Measurements from ENCODE around the gene SHISA9. TPM values are rescaled to one million over a fixed set of nuclear protein-coding genes. Genes with fewer than 3 reads are reported as not detected.

The SHISA9 gene
- total RNA-seq, 5 donors from 2014 or later (not counting 1 experiment from before 2014, with no cell fraction given): 0.06 TPM; not detected in 4

- no peaks in the 10 kb centered on the region for H3K4me1 Mint-ChIP-seq
- H3K36me3 Mint-ChIP-seq: no peaks in the 10 kb centered on the region
- no peak overlapping the region for H3K27ac Mint-ChIP-seq
- H3K27me3 Mint-ChIP-seq: peaks cover 0 to 4% of the 10 kb centered on the region in 2 donors
- no peak overlapping the region for H3K4me3 ChIP-seq (ENCODE audit: control insufficient read depth in 1 of 2, extremely low read depth in 1 of 2, low read length in 1 of 2)
- DNase-seq (no peak), ATAC-seq (replicated peaks in 1 of 4) (no peak)
- POLR2A ChIA-PET: no interaction called here
- H3K4me3 Mint-ChIP-seq: no peak overlapping the region
- no peaks in the 10 kb centered on the region for H3K9me3 ChIP-seq
- no peak overlapping the region for H3K27ac ChIP-seq (ENCODE audit: low read length)
- peaks cover 0 to 4% (median 2%) of the 10 kb centered on the region in 3 donors for H3K9me3 Mint-ChIP-seq
- CTCF ChIA-PET: no interaction called here
- H3K27me3 ChIP-seq (replicated peaks in 1 of 2; ENCODE audit: control insufficient read depth in 2 of 2, extremely low read depth in 1 of 2, insufficient read depth in 2 of 2, low read length in 1 of 2): peaks cover 0 to 2% of the 10 kb centered on the region in 2 experiments
- H3K36me3 ChIP-seq (ENCODE audit: control insufficient read depth in 2 of 2, extremely low read depth in 1 of 2, insufficient read depth in 1 of 2, low read length in 1 of 2): no peaks in the 10 kb centered on the region
- H3K4me1 ChIP-seq (ENCODE audit: control insufficient read depth in 1 of 2, extremely low read depth in 1 of 2, insufficient read depth in 2 of 2, low read length in 2 of 2): no peaks in the 10 kb centered on the region
- no CpG with 5 or more reads among the region's 3 CpGs for WGBS (ENCODE audit: insufficient coverage)
These were observed 70.8 kb downstream of the SHISA9 start for GRCh38 chr16:12972246-12972645.

DNA sequence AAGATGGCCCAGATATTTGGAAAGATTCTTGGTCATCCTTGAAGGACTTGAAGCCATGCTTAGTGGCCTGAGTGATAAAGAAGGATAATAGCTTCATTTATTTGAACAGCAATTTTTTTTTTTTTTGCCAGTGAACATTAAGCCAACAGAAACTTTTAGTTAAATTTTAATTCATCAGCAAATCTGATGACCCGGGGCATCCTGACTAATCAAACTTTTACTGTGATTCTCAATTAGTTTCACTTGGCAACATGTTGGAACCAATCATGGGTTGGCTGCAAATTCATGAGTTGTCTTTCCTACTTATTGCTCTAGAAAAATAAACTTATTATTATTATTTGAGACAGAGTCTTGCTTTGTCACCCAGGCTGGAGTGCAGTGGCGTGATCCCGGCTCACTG lies 74.4 kb downstream of the SHISA9 start:
- no peaks in the 10 kb centered on the region for H3K36me3 Mint-ChIP-seq

DNA sequence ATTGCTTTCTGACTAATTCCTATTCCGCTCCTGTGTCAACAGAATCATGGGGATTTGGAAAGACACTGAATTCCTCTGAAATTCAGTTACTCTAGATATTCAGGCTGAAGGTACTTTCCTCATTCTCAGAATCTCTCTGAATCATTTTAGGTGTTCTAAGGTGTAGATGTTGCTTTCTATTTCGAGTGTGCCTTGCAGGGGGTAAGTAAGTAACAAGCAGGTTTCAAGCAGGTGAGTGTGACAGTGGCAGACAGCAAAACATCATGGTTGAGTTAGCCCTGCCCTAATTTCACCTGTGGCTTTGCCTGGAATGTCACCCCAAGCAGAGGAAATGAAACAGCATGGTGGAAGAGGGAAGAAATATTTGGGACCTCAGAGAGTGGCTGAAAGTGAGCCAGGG lies 75.1 kb downstream of the SHISA9 start:
- Mint-ChIP-seq H3K4me1 (no peaks in the 10 kb centered on the region), H3K27ac (no peak overlapping the region), H3K36me3 (no peaks in the 10 kb centered on the region), H3K4me3 (no peak overlapping the region), H3K9me3 (peaks cover 4 to 9% (median 5%) of the 10 kb centered on the region in 3 donors), H3K27me3 (peaks cover 0 to 3% of the 10 kb centered on the region in 2 donors)
- ChIA-PET POLR2A (no interaction called here), CTCF (no interaction called here)
- Histone ChIP-seq H3K27ac (ENCODE audit: low read length) (no peak overlapping the region), H3K9me3 (no peaks in the 10 kb centered on the region), H3K27me3 (replicated peaks in 1 of 2; ENCODE audit: control insufficient read depth in 2 of 2, extremely low read depth in 1 of 2, insufficient read depth in 2 of 2, low read length in 1 of 2) (no peaks in the 10 kb centered on the region), H3K36me3 (ENCODE audit: control insufficient read depth in 2 of 2, extremely low read depth in 1 of 2, insufficient read depth in 1 of 2, low read length in 1 of 2) (no peaks in the 10 kb centered on the region), H3K4me3 (ENCODE audit: control insufficient read depth in 1 of 2, extremely low read depth in 1 of 2, low read length in 1 of 2) (no peak overlapping the region), H3K4me1 (ENCODE audit: control insufficient read depth in 1 of 2, extremely low read depth in 1 of 2, insufficient read depth in 2 of 2, low read length in 2 of 2) (no peaks in the 10 kb centered on the region)
- no peak for ATAC-seq (replicated peaks in 1 of 4)
- 0% methylated on average over 1 of the region's 2 CpGs for WGBS (ENCODE audit: insufficient coverage)
- no peak for DNase-seq

More for the DNA sequence above, 74.4 kb downstream of the SHISA9 start:
- Histone ChIP-seq H3K27ac (ENCODE audit: low read length) (no peak overlapping the region), H3K36me3 (ENCODE audit: control insufficient read depth in 2 of 2, extremely low read depth in 1 of 2, insufficient read depth in 1 of 2, low read length in 1 of 2) (no peaks in the 10 kb centered on the region), H3K4me3 (ENCODE audit: control insufficient read depth in 1 of 2, extremely low read depth in 1 of 2, low read length in 1 of 2) (no peak overlapping the region), H3K4me1 (ENCODE audit: control insufficient read depth in 1 of 2, extremely low read depth in 1 of 2, insufficient read depth in 2 of 2, low read length in 2 of 2) (no peaks in the 10 kb centered on the region), H3K27me3 (replicated peaks in 1 of 2; ENCODE audit: control insufficient read depth in 2 of 2, extremely low read depth in 1 of 2, insufficient read depth in 2 of 2, low read length in 1 of 2) (peaks cover 0 to 2% of the 10 kb centered on the region in 2 experiments), H3K9me3 (no peaks in the 10 kb centered on the region)
- no CpG with 5 or more reads among the region's 3 CpGs for WGBS (ENCODE audit: insufficient coverage)
- peaks cover 2 to 6% (median 4%) of the 10 kb centered on the region in 3 donors for H3K9me3 Mint-ChIP-seq
- no peaks in the 10 kb centered on the region for H3K4me1 Mint-ChIP-seq
- ATAC-seq (replicated peaks in 1 of 4) (no peak), DNase-seq (no peak)
- CTCF ChIA-PET: no interaction called here
- H3K27me3 Mint-ChIP-seq: peaks cover 0 to 4% of the 10 kb centered on the region in 2 donors
- H3K27ac Mint-ChIP-seq: no peak overlapping the region
- POLR2A ChIA-PET: no interaction called here
- H3K4me3 Mint-ChIP-seq: no peak overlapping the region

GRCh38 chr16:12976936-12977335 lies 75.5 kb downstream of the SHISA9 start:
- CTCF ChIA-PET: interaction anchor here in 1 of 2 donors (0.6 kb wide), 1 partner anchor 107 kb away, joined by 4 read pairs; no protein-coding TSS in a partner anchor
- POLR2A ChIA-PET: no interaction called here
- Mint-ChIP-seq H3K36me3 (no peaks in the 10 kb centered on the region), H3K4me1 (no peaks in the 10 kb centered on the region), H3K9me3 (peaks cover 4 to 12% (median 6%) of the 10 kb centered on the region in 3 donors), H3K27ac (no peak overlapping the region), H3K27me3 (no peaks in the 10 kb centered on the region), H3K4me3 (no peak overlapping the region)
- ATAC-seq (replicated peaks in 1 of 4): no peak
- no peaks in the 10 kb centered on the region for H3K27me3 ChIP-seq (replicated peaks in 1 of 2; ENCODE audit: control insufficient read depth in 2 of 2, extremely low read depth in 1 of 2, insufficient read depth in 2 of 2, low read length in 1 of 2)
- no peaks in the 10 kb centered on the region for H3K36me3 ChIP-seq (ENCODE audit: control insufficient read depth in 2 of 2, extremely low read depth in 1 of 2, insufficient read depth in 1 of 2, low read length in 1 of 2)
- no peak overlapping the region for H3K4me3 ChIP-seq (ENCODE audit: control insufficient read depth in 1 of 2, extremely low read depth in 1 of 2, low read length in 1 of 2)
- no peak overlapping the region for H3K27ac ChIP-seq (ENCODE audit: low read length)
- whole genome bisulfite sequencing (ENCODE audit: insufficient coverage): 80% methylated on average over 4 of the region's 5 CpGs
- H3K9me3 ChIP-seq: no peaks in the 10 kb centered on the region
- no peak for DNase-seq
- no peaks in the 10 kb centered on the region for H3K4me1 ChIP-seq (ENCODE audit: control insufficient read depth in 1 of 2, extremely low read depth in 1 of 2, insufficient read depth in 2 of 2, low read length in 2 of 2)

GRCh38 chr16:12985516-12985915 lies 84.1 kb downstream of the SHISA9 start:
- Mint-ChIP-seq H3K27me3 (peaks cover 0 to 8% of the 10 kb centered on the region in 2 donors), H3K36me3 (no peaks in the 10 kb centered on the region), H3K27ac (no peak overlapping the region), H3K4me1 (no peaks in the 10 kb centered on the region), H3K4me3 (no peak overlapping the region), H3K9me3 (peaks cover 4 to 18% (median 13%) of the 10 kb centered on the region in 3 donors)
- H3K4me1 ChIP-seq (ENCODE audit: control insufficient read depth in 1 of 2, extremely low read depth in 1 of 2, insufficient read depth in 2 of 2, low read length in 2 of 2): no peaks in the 10 kb centered on the region
- POLR2A ChIA-PET: no interaction called here
- no peaks in the 10 kb centered on the region for H3K9me3 ChIP-seq
- DNase-seq (no peak), ATAC-seq (replicated peaks in 1 of 4) (no peak)
- H3K27me3 ChIP-seq (replicated peaks in 1 of 2; ENCODE audit: control insufficient read depth in 2 of 2, extremely low read depth in 1 of 2, insufficient read depth in 2 of 2, low read length in 1 of 2): peaks cover 0 to 2% of the 10 kb centered on the region in 2 experiments
- H3K36me3 ChIP-seq (ENCODE audit: control insufficient read depth in 2 of 2, extremely low read depth in 1 of 2, insufficient read depth in 1 of 2, low read length in 1 of 2): no peaks in the 10 kb centered on the region
- CTCF ChIA-PET: no interaction called here
- no peak overlapping the region for H3K4me3 ChIP-seq (ENCODE audit: control insufficient read depth in 1 of 2, extremely low read depth in 1 of 2, low read length in 1 of 2)
- no peak overlapping the region for H3K27ac ChIP-seq (ENCODE audit: low read length)

GRCh38 chr16:12988071-12988470 lies 86.7 kb downstream of the SHISA9 start:
- H3K36me3 Mint-ChIP-seq: no peaks in the 10 kb centered on the region
- no peak overlapping the region for H3K27ac Mint-ChIP-seq
- peaks cover 0 to 16% (median 7%) of the 10 kb centered on the region in 3 donors for H3K9me3 Mint-ChIP-seq
- H3K9me3 ChIP-seq: no peaks in the 10 kb centered on the region
- ChIA-PET CTCF (interaction anchor here in 1 of 2 donors (0.6 kb wide), 1 partner anchor 890 kb away, joined by 3 read pairs; no protein-coding TSS in a partner anchor), POLR2A (no interaction called here)
- no peak overlapping the region for H3K4me3 ChIP-seq (ENCODE audit: control insufficient read depth in 1 of 2, extremely low read depth in 1 of 2, low read length in 1 of 2)
- no peak for DNase-seq
- H3K4me1 ChIP-seq (ENCODE audit: control insufficient read depth in 1 of 2, extremely low read depth in 1 of 2, insufficient read depth in 2 of 2, low read length in 2 of 2): no peaks in the 10 kb centered on the region
- no CpG with 5 or more reads among the region's 5 CpGs for WGBS (ENCODE audit: insufficient coverage)
- H3K36me3 ChIP-seq (ENCODE audit: control insufficient read depth in 2 of 2, extremely low read depth in 1 of 2, insufficient read depth in 1 of 2, low read length in 1 of 2): no peaks in the 10 kb centered on the region
- no peaks in the 10 kb centered on the region for H3K4me1 Mint-ChIP-seq
- no peaks in the 10 kb centered on the region for H3K27me3 ChIP-seq (replicated peaks in 1 of 2; ENCODE audit: control insufficient read depth in 2 of 2, extremely low read depth in 1 of 2, insufficient read depth in 2 of 2, low read length in 1 of 2)
- no peak for ATAC-seq (replicated peaks in 1 of 4)
- H3K27me3 Mint-ChIP-seq: peaks cover 0 to 8% of the 10 kb centered on the region in 2 donors
- no peak overlapping the region for H3K27ac ChIP-seq (ENCODE audit: low read length)
- H3K4me3 Mint-ChIP-seq: no peak overlapping the region

DNA sequence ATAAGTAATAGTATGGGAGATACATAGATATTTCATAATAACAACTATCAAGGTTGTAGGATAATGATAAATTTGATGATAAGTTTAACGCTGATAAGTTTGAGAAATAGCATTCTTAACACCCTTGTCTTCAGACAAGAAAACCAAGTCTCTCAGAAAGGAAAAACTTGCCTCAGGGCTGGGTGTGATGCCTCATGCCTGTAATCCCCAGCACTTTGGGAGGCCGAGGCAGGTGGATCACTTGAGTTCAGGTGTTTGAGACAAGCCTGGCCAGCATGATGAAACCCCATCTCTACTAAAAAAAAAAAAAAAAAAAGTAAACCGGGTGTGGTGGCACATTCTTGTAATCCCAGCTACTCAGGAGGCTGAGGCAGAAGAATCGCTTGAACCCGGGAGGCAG lies 90.7 kb downstream of the SHISA9 start:
- 100% methylated on average over 1 of the region's 5 CpGs for WGBS (ENCODE audit: insufficient coverage)
- H3K27ac ChIP-seq (ENCODE audit: low read length): no peak overlapping the region

More for the DNA sequence above, 90.7 kb downstream of the SHISA9 start:
- H3K9me3 Mint-ChIP-seq: peaks cover 0 to 8% (median 3%) of the 10 kb centered on the region in 3 donors
- Histone ChIP-seq H3K36me3 (ENCODE audit: control insufficient read depth in 2 of 2, extremely low read depth in 1 of 2, insufficient read depth in 1 of 2, low read length in 1 of 2) (no peaks in the 10 kb centered on the region), H3K9me3 (no peaks in the 10 kb centered on the region), H3K4me1 (ENCODE audit: control insufficient read depth in 1 of 2, extremely low read depth in 1 of 2, insufficient read depth in 2 of 2, low read length in 2 of 2) (no peaks in the 10 kb centered on the region), H3K27me3 (replicated peaks in 1 of 2; ENCODE audit: control insufficient read depth in 2 of 2, extremely low read depth in 1 of 2, insufficient read depth in 2 of 2, low read length in 1 of 2) (no peaks in the 10 kb centered on the region), H3K4me3 (ENCODE audit: control insufficient read depth in 1 of 2, extremely low read depth in 1 of 2, low read length in 1 of 2) (no peak overlapping the region)
- ChIA-PET POLR2A (no interaction called here), CTCF (no interaction called here)
- ATAC-seq (replicated peaks in 1 of 4) (no peak), DNase-seq (no peak)
- H3K4me1 Mint-ChIP-seq: no peaks in the 10 kb centered on the region
- H3K27ac Mint-ChIP-seq: no peak overlapping the region
- no peak overlapping the region for H3K4me3 Mint-ChIP-seq
- H3K36me3 Mint-ChIP-seq: no peaks in the 10 kb centered on the region
- peaks cover 0 to 10% of the 10 kb centered on the region in 2 donors for H3K27me3 Mint-ChIP-seq
